ENCODE results near the gene ROCK2. TPM values are rescaled to one million over a fixed set of nuclear protein-coding genes. Genes with fewer than 3 reads are reported as not detected.

ROCK2 gene
- total RNA-seq, 1 donor from 2014 or later: 84.5 TPM

DNA sequence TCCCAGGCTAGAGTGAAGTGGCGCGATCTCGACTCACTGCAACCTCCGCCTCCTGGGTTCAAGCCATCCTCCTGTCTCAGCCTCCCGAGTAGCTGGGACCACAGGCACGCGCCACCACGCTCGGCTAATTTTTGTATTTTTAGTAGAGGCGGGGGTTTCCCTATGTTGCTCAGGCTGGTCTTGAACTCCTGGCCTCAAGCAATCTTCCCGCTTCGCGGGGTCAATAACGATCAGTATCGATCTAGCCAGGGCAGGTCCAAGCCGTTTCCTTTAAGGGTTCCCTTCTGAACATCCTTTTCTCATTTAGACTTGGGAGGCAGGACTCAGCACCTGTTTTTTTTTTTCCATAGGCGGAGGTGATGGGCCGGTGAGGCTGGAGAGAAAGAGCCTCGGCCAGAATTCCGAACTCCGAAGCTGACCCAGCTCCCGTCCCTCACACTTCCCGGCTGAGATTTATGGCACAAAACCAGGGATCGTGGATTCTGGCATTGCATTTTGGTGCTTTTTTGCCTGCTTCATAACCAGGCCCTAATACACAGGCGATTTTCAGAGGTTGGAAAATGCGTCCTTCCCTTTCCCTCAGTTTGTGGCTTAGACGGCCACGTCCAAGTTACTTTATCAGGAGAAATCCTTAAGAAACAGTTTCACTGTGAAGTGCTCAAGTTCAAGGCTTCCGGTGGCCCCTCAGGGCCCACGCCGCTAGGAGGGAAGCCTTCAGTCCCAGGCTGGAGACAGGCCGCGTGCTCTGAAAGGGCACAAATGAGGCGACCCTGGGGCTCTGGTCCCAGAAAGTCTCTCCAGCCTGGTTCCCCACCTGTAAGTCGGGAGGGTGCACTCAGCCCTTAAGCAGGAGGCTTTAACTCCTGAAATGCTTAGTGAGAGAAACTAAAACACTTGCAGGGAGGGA lies 190.2 kb downstream of the ROCK2 start:
- DNase-seq (ENCODE audit: low spot score): no peak

DNA sequence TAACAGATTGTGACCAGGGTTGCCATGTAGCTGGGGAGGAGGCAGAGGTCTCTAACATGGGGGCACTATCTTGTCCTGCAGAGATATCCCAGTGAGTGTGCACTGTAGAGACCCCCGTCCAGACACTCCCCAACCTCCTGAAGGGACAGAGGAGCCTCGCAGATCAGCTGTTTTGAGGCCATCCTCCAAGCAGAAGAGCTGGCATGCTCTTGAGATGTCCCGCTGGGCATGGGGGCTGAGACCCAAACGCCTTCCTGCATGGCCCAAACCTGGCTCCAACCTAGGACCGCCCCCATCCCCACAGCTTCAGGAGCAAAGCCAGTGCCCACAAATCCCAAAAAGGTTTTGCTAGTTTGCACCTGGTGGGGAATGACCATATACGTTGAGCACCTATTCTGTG lies 191.8 kb downstream of the ROCK2 start:
- DNase-seq (ENCODE audit: low spot score): no peak

- no peak for DNase-seq (ENCODE audit: low spot score)
These were observed 197.2 kb downstream of the ROCK2 start for GRCh38 chr2:11147263-11147662.

DNA sequence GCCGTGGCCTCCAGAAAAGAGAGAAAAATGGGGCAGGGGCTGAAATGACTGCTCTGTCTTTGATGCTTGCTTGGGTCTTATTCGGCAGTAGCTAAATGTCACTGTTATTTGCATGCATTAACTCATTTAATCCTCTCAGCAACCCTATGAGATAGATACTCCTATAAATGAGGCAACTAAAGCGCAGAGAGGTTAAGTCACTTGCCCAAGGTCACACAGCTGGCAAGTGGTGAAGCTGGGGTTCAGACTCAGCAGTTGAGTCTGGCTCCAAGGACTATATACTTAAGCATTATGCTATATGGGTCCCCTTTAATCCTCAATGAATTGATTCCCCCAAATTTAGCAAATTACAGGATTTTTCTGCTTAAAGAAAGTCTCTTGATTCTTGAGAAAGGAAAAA lies 198.4 kb downstream of the ROCK2 start:
- DNase-seq (ENCODE audit: low spot score): no peak

DNA sequence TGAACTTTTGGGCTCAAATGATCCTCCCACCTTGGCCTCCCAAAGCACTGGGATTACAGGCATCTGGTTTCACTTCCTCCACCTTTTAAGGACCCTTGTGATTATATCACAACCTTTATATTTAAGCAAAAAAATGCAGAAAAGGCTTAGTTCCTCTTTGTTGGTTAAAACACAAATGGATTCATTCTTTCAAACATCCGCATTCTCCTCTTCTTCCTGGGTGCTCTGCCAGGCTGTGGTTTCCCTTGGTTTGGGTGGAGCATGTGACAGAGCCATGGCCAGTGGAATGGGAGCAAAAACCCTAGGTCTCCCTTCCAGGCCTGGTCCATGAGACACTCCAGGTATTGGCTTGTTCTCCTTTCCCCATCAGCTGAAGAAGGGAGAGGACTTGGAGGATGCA lies 199.1 kb downstream of the ROCK2 start:
- DNase-seq (ENCODE audit: low spot score): no peak

GRCh38 chr2:11144738-11145079 lies 199.7 kb downstream of the ROCK2 start:
- no peak for DNase-seq (ENCODE audit: low spot score)

GRCh38 chr2:11144077-11144737 lies 200.2 kb downstream of the ROCK2 start:
- no peak for DNase-seq (ENCODE audit: low spot score)

GRCh38 chr2:11142987-11143386 lies 201.4 kb downstream of the ROCK2 start:
- DNase-seq (ENCODE audit: low spot score): no peak

DNA sequence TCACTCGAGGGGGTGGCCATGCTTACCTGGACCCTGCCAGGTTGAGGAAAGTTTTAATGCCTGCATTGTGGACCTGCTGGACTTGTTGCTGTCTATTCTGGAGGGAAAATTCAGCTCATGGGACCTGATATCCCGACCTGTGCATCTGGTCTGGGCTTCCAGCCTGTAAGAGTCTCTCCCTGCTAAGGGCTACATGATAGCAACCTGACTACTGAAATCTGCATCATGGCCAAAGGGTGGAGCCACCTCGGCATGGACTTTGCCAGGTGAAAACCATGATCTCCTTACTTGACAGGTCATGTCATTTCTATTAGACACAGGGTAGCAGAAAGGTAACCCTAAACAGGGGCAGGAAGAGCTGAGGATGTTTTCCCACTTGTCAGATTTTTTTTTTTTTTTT lies 202.1 kb downstream of the ROCK2 start:
- DNase-seq (ENCODE audit: low spot score): no peak

DNA sequence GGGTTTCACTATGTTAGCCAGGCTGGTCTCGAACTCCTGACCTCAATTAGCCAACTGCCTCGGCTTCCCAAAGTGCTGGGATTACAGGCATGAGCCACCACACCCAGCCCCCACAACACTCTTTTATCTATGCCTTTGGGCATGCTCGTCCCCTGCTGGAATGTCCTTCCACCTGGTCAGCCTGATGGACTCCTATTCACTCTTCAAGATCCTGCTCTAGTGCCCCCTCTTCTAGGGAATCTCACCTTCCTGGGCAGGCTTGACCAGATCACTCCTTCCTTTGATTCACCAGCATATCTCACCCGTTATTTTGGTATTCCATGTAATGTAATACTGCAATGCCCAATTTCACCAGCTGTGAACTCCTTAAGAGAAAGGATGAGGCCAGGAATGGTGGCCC lies 203.1 kb downstream of the ROCK2 start:
- DNase-seq (ENCODE audit: low spot score): no peak

DNA sequence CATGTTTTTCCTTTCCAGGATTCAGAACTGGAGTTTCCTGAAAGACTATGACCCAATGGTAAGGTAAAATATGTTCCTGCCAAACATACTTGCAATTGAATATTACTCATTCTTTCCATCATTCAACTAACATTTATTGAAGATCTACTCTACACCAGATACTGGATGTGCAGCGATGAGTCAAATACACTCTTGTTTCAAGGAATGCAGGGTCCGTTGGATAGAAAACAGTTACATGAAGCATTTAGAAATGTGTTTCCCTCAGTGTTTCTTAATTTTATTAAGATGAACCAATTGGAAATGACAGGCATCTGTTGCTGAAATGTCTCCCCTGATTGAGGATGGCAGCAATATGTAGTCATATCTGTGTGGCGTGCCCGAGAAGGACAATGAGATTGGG lies 203.9 kb downstream of the ROCK2 start:
- no peak for DNase-seq (ENCODE audit: low spot score)

DNA sequence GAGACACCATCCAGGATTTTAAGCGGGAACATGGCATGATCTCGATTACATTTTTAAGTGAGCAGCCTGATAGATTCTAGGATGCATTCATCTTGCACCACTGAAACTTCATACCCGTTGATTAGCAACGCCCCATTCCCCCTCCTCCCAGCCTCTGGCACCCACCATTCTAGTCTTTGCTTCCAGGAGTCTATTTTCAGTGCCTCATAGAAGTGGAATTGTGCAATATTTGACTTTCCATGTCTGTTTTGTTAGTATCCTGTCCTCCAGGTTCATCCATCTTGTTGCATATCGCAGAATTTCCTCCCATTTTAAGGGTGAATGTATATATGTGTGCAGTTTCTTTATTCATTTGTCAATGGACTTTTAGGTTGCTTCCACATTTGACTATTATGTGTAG lies 210.1 kb downstream of the ROCK2 start:
- DNase-seq (ENCODE audit: low spot score): no peak

DNA sequence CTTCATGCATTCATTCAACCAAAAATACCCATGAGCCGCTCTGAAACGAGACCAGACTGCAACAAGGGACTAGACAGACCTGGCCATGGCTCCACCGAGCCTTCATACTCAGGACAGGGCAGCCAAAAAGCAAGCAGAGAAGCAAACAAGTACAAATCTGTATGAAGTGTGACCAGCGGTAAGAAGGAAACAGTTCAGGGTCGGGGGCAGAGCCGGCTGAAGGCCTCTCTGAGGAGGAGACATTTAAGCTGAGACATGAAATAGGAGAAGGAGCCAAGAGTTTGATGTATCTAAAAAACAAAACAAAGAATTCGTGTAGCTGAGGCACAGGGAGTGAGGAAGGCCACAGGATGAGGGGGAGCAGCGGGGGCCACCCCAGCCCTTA lies 210.5 kb downstream of the ROCK2 start:
- no peak for DNase-seq (ENCODE audit: low spot score)

DNA sequence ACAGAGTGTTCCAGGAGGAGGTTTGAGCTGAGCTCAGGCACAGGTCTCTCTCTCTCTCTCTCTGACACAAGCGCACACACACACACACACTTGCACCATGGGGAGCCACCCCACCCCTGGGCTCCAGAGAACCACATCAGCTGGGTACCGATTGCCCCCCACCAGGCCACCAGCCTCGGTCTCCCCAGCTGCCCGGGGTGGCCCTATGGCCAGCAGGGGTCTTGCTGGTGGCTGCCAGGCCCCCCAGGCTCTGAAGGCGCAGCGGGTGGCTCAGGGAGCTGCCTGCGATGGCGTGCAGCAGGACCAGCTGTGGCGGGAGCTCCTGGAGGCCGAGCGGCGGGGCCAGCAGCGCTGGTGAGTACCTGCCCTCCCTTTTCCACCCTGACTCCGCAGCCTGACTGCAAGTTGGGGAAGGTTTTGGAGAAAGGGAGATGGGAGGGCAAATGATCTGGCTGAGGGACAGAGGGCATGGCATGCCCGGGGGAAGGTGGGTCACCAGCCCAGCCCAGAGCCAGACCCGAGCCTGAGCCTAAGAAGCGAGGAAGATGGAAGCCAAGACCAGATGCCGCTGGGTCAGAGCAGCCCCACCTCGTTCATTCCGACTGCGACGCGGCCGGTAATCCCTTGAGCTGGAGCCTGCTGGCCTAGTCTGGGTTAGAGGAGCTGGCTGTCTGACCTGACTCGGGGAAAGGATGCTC lies 211.0 kb downstream of the ROCK2 start:
- no peak for DNase-seq (ENCODE audit: low spot score)

GRCh38 chr2:11132036-11132671 lies 212.3 kb downstream of the ROCK2 start:
- no peak for DNase-seq (ENCODE audit: low spot score)

- no peak for DNase-seq (ENCODE audit: low spot score)
These were observed 213.1 kb downstream of the ROCK2 start for GRCh38 chr2:11131166-11131920.

Other genes starting within 250 kb of the ROCK2 start
- gene SLC66A3, start 189.2 kb downstream of the ROCK2 start, total RNA-seq: 31.2 TPM
- gene E2F6, start 121.5 kb upstream of the ROCK2 start, total RNA-seq: 13.4 TPM
- gene GREB1, start 189.4 kb upstream of the ROCK2 start, total RNA-seq: 5.1 TPM